HEK293 (cell line): Measurements from ENCODE around the gene CCL7.

Experiments used
- CTCF ChIA-PET: fragments of 350-600 bp; formaldehyde crosslinking; extraction: SDS; loops from one replicate; lab custom pipeline; 2021; ENCODE audit warnings: antibody characterized with exemption; lab: Yijun Ruan, JAX
- POLR2A ChIA-PET: fragments of 300-600 bp; formaldehyde crosslinking; extraction: SDS; loops from one replicate; lab custom pipeline; 2020; ENCODE audit warnings: antibody characterized with exemption, inconsistent platforms; lab: Yijun Ruan, JAX
- H3K27ac ChIP-seq: fragments of 200-500 bp; sonication (Bioruptor generic); 2 replicates; pipeline ENCODE4 v1.5.1; 2014; ENCODE audit warnings: low read depth, low read length, control low read depth, inconsistent platforms; ENCODE audit errors: extremely low read depth
- H3K36me3 ChIP-seq, 2 experiments: fragments of 200-500 bp in 1 of 2; sonication (Bioruptor generic) in 1 of 2; 1 replicate in 1 of 2; 2 replicates in 1 of 2; pipeline ENCODE4 v1.5.1; 2014 to 2017; ENCODE audit warnings: inconsistent platforms in 2 of 2, low read length in 2 of 2; ENCODE audit not compliant: control insufficient read depth in 2 of 2, insufficient read depth in 1 of 2
- H3K4me1 ChIP-seq: fragments of 200-500 bp; sonication (Bioruptor generic); 2 replicates; pipeline ENCODE4 v1.5.1; 2014; ENCODE audit warnings: mild to moderate bottlenecking, low read length, inconsistent platforms; ENCODE audit not compliant: control insufficient read depth, insufficient read depth
- H3K4me3 ChIP-seq: 2 replicates; pipeline ENCODE4 v1.5.1; 2011; ENCODE audit warnings: low read depth, mild to moderate bottlenecking, control low read depth, low read length, moderate library complexity
- H3K9me3 ChIP-seq: fragments of 200-500 bp; sonication (Bioruptor generic); 2 replicates; pipeline ENCODE4 v1.5.1; 2014; ENCODE audit warnings: low read depth, low read length, inconsistent platforms; ENCODE audit not compliant: control insufficient read depth, insufficient read depth
- EGR2 ChIP-seq: fragments of 450-650 bp; formaldehyde crosslinking; IDR thresholded peaks from 2 replicates; pipeline ENCODE4 v1.5.1; 2016; ENCODE audit warnings: low read depth, missing biosample characterization, missing genetic modification characterization
- FEZF1 ChIP-seq: fragments of 450-650 bp; formaldehyde crosslinking; IDR thresholded peaks from 2 replicates; pipeline ENCODE4 v1.5.1; 2016; ENCODE audit warnings: missing biosample characterization, missing genetic modification characterization
- KLF16 ChIP-seq: fragments of 450-650 bp; formaldehyde crosslinking; IDR thresholded peaks from 2 replicates; pipeline ENCODE4 v1.5.1; 2017; ENCODE audit warnings: missing biosample characterization, missing genetic modification characterization
- KLF17 ChIP-seq: fragments of 450-650 bp; formaldehyde crosslinking; IDR thresholded peaks from 2 replicates; pipeline ENCODE4 v1.5.1; 2016; ENCODE audit warnings: missing biosample characterization, missing genetic modification characterization
- KLF8 ChIP-seq: fragments of 450-650 bp; formaldehyde crosslinking; IDR thresholded peaks from 2 replicates; pipeline ENCODE4 v1.5.1; 2016; ENCODE audit warnings: missing biosample characterization, missing genetic modification characterization
- SP3 ChIP-seq: fragments of 450-650 bp; formaldehyde crosslinking; IDR thresholded peaks from 2 replicates; pipeline ENCODE4 v1.5.1; 2016; ENCODE audit warnings: missing biosample characterization, missing genetic modification characterization
- ZNF239 ChIP-seq: fragments of 450-650 bp; formaldehyde crosslinking; IDR thresholded peaks from 2 replicates; pipeline ENCODE4 v1.5.1; 2016; ENCODE audit warnings: missing biosample characterization, missing genetic modification characterization
- ZNF24 ChIP-seq: fragments of 450-650 bp; formaldehyde crosslinking; IDR thresholded peaks from 2 replicates; pipeline ENCODE4 v1.5.1; 2016; ENCODE audit warnings: missing biosample characterization, missing genetic modification characterization
- ZNF280C ChIP-seq: fragments of 450-650 bp; formaldehyde crosslinking; IDR thresholded peaks from 2 replicates; pipeline ENCODE4 v1.5.1; 2016; ENCODE audit warnings: missing biosample characterization, missing genetic modification characterization
- ZNF302 ChIP-seq: fragments of 450-650 bp; formaldehyde crosslinking; IDR thresholded peaks from 2 replicates; pipeline ENCODE4 v1.5.1; 2016; ENCODE audit warnings: missing biosample characterization, missing genetic modification characterization, low read depth
- ZNF341 ChIP-seq: fragments of 450-650 bp; formaldehyde crosslinking; IDR thresholded peaks from 2 replicates; pipeline ENCODE4; 2016; ENCODE audit warnings: low read depth, missing biosample characterization, missing genetic modification characterization
- ZNF544 ChIP-seq: fragments of 450-650 bp; formaldehyde crosslinking; IDR thresholded peaks from 2 replicates; pipeline ENCODE4 v1.5.0; 2017; ENCODE audit warnings: missing biosample characterization, missing genetic modification characterization
- ZNF585B ChIP-seq: fragments of 450-650 bp; formaldehyde crosslinking; IDR thresholded peaks from 2 replicates; pipeline ENCODE4 v1.5.1; 2016; ENCODE audit warnings: missing biosample characterization, missing genetic modification characterization
- ZNF639 ChIP-seq: fragments of 450-650 bp; formaldehyde crosslinking; IDR thresholded peaks from 2 replicates; pipeline ENCODE4 v1.5.1; 2016; ENCODE audit warnings: missing biosample characterization, missing genetic modification characterization
- ZNF645 ChIP-seq: fragments of 450-650 bp; formaldehyde crosslinking; IDR thresholded peaks from 2 replicates; pipeline ENCODE4; 2016; ENCODE audit warnings: missing biosample characterization, missing genetic modification characterization
- ZNF660 ChIP-seq: fragments of 450-650 bp; IDR thresholded peaks from 2 replicates; pipeline ENCODE4 v1.5.1; 2018; ENCODE audit warnings: missing biosample characterization, mild to moderate bottlenecking, missing genetic modification characterization
- ZNF785 ChIP-seq: fragments of 450-650 bp; formaldehyde crosslinking; IDR thresholded peaks from 2 replicates; pipeline ENCODE4 v1.5.1; 2016; ENCODE audit warnings: missing biosample characterization, missing genetic modification characterization
- TF ChIP-seq, protein P1 (sequence below): fragments of 450-650 bp; formaldehyde crosslinking; IDR thresholded peaks from 2 replicates; pipeline ENCODE4 v1.5.1; 2017; ENCODE audit warnings: missing biosample characterization, missing genetic modification characterization
- TF ChIP-seq, protein P2 (sequence below): fragments of 450-650 bp; formaldehyde crosslinking; IDR thresholded peaks from 2 replicates; pipeline ENCODE4 v1.5.1; 2016; ENCODE audit warnings: missing biosample characterization, missing genetic modification characterization
- TF ChIP-seq, protein P3 (sequence below): fragments of 450-650 bp; formaldehyde crosslinking; IDR thresholded peaks from 2 replicates; pipeline ENCODE4 v1.5.1; 2016; ENCODE audit warnings: missing biosample characterization, missing genetic modification characterization

Gene CCL7

GRCh38 chr17:34305606-34306005 lies 35.6 kb downstream of the CCL7 start:
- Histone ChIP-seq H3K36me3 (no peaks in the 10 kb centered on the region), H3K4me1 (no peaks in the 10 kb centered on the region), H3K9me3 (no peaks in the 10 kb centered on the region), H3K27ac (no peak overlapping the region), H3K4me3 (no peak overlapping the region)
- ChIA-PET CTCF (interaction anchor here (0.6 to 15.4 kb wide), 20 partner anchors 10 to 154 kb away, joined by 3 to 206 read pairs (median 4); partner anchors contain the start of gene CCL1), POLR2A (no interaction called here)
- TF ChIP-seq, protein P1, sequence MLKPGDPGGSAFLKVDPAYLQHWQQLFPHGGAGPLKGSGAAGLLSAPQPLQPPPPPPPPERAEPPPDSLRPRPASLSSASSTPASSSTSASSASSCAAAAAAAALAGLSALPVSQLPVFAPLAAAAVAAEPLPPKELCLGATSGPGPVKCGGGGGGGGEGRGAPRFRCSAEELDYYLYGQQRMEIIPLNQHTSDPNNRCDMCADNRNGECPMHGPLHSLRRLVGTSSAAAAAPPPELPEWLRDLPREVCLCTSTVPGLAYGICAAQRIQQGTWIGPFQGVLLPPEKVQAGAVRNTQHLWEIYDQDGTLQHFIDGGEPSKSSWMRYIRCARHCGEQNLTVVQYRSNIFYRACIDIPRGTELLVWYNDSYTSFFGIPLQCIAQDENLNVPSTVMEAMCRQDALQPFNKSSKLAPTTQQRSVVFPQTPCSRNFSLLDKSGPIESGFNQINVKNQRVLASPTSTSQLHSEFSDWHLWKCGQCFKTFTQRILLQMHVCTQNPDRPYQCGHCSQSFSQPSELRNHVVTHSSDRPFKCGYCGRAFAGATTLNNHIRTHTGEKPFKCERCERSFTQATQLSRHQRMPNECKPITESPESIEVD (tag by site-specific recombination) = no peak
- no peak for TF ChIP-seq KLF16 (tag by site-specific recombination)
- no peak for TF ChIP-seq ZNF645
- no peak for TF ChIP-seq EGR2 (tag by site-specific recombination)
- TF ChIP-seq ZNF24 (tag by site-specific recombination) = no peak
- TF ChIP-seq KLF17 (tag by site-specific recombination) = no peak
- no peak for TF ChIP-seq SP3 (tag by site-specific recombination)
- no peak for TF ChIP-seq ZNF239
- TF ChIP-seq ZNF785 (tag by site-specific recombination) = no peak
- TF ChIP-seq ZNF280C (tag by site-specific recombination) = no peak
- TF ChIP-seq, protein P2, sequence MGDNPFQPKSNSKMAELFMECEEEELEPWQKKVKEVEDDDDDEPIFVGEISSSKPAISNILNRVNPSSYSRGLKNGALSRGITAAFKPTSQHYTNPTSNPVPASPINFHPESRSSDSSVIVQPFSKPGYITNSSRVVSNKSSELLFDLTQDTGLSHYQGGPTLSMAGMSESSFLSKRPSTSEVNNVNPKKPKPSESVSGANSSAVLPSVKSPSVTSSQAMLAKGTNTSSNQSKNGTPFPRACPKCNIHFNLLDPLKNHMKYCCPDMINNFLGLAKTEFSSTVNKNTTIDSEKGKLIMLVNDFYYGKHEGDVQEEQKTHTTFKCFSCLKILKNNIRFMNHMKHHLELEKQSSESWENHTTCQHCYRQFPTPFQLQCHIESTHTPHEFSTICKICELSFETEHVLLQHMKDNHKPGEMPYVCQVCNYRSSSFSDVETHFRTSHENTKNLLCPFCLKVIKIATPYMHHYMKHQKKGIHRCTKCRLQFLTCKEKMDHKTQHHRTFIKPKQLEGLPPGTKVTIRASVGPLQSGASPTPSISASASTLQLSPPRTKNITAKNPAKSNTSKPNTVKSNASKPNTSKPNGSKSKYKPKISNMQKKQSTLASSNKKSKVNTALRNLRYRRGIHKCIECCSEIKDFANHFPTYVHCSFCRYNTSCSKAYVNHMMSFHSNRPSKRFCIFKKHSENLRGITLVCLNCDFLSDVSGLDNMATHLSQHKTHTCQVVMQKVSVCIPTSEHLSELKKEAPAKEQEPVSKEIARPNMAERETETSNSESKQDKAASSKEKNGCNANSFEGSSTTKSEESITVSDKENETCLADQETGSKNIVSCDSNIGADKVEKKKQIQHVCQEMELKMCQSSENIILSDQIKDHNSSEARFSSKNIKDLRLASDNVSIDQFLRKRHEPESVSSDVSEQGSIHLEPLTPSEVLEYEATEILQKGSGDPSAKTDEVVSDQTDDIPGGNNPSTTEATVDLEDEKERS (tag by site-specific recombination) = no peak
- no peak for TF ChIP-seq ZNF341
- no peak for TF ChIP-seq ZNF544
- TF ChIP-seq FEZF1 = no peak
- TF ChIP-seq ZNF585B (tag by site-specific recombination) = no peak
- TF ChIP-seq, protein P3, sequence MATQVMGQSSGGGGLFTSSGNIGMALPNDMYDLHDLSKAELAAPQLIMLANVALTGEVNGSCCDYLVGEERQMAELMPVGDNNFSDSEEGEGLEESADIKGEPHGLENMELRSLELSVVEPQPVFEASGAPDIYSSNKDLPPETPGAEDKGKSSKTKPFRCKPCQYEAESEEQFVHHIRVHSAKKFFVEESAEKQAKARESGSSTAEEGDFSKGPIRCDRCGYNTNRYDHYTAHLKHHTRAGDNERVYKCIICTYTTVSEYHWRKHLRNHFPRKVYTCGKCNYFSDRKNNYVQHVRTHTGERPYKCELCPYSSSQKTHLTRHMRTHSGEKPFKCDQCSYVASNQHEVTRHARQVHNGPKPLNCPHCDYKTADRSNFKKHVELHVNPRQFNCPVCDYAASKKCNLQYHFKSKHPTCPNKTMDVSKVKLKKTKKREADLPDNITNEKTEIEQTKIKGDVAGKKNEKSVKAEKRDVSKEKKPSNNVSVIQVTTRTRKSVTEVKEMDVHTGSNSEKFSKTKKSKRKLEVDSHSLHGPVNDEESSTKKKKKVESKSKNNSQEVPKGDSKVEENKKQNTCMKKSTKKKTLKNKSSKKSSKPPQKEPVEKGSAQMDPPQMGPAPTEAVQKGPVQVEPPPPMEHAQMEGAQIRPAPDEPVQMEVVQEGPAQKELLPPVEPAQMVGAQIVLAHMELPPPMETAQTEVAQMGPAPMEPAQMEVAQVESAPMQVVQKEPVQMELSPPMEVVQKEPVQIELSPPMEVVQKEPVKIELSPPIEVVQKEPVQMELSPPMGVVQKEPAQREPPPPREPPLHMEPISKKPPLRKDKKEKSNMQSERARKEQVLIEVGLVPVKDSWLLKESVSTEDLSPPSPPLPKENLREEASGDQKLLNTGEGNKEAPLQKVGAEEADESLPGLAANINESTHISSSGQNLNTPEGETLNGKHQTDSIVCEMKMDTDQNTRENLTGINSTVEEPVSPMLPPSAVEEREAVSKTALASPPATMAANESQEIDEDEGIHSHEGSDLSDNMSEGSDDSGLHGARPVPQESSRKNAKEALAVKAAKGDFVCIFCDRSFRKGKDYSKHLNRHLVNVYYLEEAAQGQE (tag by site-specific recombination) = no peak
- no peak for TF ChIP-seq KLF8 (tag by site-specific recombination)
- no peak for TF ChIP-seq ZNF639 (tag by site-specific recombination)
- TF ChIP-seq ZNF660 (tag by site-specific recombination) = no peak
- TF ChIP-seq ZNF302 = no peak
